ENCODE data around the gene LRRC7.

The LRRC7 gene

DNA sequence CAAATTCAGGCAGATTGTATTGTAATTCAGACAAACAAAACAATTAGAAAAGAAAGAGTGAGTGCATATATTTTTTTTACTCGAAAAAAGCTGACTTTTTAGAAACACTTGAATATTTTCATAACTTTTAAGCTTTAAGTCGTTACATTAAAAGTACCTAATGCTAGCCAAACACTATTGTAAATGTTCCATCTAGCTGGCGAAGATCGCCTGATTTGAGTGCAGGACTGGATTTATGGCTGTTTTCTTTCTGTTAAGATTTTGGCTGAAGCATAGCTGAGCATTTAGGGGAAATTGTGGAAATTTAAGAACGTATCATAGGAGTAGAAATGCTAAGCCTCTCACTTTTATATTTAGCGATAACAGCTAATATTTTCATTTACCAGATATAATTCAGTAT, 24.6 kb downstream of the LRRC7 start:
- no peak for DNase-seq

GRCh38 chr1:69595486-69595885, 27.8 kb downstream of the LRRC7 start:
- no peak for DNase-seq

DNA sequence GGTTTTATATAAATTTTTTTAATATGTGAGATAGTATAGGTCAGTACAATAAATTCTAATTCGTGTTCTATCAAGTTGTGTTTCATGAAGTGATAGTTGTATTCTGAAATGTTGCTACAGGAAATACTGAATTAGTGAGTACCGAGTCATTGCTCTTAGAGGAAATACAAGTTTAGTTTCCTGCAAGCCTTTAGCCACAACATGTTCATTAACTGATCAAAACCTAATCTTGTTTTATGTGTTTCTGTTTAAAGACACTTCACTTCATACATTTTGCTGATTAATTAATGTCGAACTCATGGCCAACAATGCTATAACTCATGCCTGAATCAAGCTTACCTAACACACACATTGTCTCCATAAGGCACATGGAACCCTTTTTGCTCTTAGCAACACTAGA, 43.6 kb downstream of the LRRC7 start:
- DNase-seq: no peak

GRCh38 chr1:69613414-69613813, 45.7 kb downstream of the LRRC7 start:
- no peak for DNase-seq

DNA sequence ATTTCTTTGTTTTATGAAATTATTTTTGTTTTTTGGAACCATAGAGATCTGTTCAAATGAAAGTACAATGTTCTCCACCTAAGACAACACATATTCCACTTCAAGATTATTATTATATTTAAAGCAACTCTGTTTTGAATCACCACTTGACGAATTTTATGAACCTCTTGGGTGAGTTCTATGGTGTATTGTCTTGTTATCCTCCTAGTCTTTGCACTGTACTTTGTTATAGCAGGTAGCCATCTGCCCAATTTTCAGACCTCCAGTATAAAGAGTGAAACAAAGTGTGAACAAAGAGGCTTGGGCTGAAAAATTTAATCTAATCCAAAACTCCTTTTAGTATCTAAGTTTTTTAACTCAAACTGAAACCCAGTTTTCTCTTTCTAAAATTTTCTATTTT, 71.0 kb downstream of the LRRC7 start:
- DNase-seq: no peak

DNA sequence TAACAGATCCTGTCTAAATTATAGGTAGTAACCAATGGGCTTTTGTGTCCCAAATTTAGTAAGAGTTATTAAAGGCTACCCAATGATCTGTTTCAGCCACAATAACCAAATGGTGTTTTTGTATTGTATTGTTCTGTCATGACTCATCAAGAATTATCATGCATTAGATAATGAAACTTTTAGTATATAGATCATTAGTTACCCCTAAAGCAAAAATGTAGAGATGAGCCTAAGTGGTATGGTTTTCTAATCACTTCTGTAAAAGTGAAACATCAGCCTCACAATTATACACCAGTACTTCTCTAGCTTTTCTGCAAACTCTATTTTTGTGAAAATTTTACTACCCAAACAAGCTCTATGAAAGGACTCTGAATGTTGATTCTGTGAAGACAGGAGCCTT, 71.4 kb downstream of the LRRC7 start:
- no peak for DNase-seq

DNA sequence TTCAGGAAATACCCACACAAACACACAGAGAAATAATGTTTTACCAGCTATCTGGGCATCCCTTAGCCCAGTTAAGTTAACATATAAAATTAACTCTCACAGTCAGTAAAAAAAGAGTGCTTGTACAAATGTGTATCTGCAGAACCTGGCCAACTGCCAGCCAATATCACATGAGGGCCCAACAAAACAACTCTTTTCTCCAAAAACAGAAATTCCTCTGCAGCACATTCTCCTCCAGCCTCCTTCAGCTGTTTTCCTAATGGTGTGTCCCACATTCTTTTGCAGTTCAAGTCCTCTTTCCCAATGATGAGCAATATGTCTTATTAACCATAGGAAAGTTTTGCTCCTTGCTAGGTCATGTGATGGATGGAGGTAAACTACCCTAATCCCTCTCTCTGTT, 75.5 kb downstream of the LRRC7 start:
- DNase-seq: no peak

- DNase-seq: no peak
Observed at GRCh38 chr1:69645477-69645876, 77.8 kb downstream of the LRRC7 start.

GRCh38 chr1:69648486-69648885, 80.8 kb downstream of the LRRC7 start:
- DNase-seq: no peak

- no peak for DNase-seq
Observed at GRCh38 chr1:69649383-69649990, 81.8 kb downstream of the LRRC7 start.

DNA sequence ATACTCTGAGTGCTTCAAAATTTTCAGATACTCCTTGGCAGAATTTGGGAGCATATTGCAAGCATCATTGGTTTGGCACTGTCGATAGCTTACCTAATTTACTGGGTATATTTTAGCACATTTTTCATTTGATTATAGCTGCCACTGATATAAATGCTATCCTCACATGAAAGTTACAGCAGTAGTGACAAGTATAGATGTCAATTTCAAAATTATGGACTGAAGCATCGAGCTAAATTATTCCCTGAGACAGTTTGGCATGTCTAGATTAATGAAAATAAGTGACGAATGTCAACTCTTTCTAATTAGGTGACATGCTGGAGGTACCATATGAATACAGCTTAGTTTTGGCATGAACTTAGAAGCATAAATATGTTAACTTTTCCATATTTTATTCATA, 83.1 kb downstream of the LRRC7 start:
- DNase-seq: no peak

- DNase-seq: no peak
Observed at GRCh38 chr1:69651656-69652055, 83.9 kb downstream of the LRRC7 start.

DNA sequence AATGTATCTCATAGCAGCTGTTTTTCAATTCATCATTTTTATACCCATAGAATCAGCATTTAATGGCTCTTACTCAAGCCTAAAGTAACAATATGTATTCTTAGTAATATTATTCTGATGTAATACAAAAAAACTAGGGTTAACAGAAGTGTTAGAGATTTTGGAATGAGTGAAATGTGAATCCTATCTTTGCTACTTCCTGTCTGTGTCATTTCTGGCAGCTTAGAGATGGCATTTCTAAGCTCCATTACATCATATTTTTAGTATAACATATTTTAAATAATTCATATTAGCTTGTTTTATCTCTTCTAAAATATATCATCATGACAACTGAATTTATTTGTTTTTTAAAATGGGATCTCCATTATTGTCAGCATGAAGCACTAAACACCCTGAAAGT, 90.2 kb downstream of the LRRC7 start:
- no peak for DNase-seq

DNA sequence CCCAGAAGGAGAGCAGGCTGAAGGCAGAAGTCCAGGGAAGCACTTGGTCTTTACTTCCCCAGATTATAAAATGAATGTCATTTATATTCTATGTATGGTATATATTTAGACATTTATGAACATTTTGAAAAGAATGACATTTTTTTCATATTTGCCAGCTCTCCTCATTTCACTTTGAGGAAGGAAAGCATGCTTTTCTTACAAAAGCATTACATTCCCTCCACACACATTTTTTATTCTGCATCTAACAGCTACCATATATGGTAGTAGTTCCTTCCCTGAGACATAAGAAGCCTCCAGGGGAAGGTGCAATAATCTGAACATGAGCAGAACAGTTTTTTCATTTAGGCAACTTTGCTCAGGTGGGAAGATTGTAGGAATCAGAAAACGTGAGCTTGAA, 94.0 kb downstream of the LRRC7 start:
- DNase-seq: no peak

- DNase-seq: no peak
Observed at GRCh38 chr1:69662321-69662720, 94.6 kb downstream of the LRRC7 start.

DNA sequence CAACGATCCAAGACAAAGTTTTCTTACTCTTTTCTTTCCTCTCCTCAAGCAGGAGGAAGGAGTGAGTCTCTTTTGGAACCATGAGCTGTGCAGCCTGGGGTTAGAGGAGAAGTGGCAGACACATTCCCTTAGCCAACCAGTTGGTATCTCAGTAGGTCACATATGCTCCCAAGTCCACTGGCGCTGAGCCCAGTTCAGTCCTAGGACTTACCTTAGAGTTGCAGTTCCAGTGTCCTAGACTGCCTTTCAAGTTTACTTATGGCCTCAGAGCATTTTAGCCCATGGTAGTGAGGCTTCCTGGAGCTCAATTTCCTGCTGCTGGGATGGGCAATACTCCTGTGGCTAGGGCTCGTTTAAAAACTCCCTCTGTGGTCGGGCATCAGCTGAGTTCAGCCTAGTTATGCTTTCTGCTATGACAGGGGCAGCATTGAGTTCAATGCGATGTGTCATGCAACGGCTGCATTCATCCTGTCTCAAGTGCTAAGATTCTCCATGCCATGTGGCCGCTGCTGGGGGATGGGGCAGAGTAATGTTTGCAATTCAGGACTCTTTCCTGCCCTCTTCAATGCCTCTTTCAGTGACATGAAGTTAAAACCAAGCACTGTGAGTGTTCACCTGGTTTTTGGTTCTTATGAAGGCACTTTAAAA, 103.8 kb downstream of the LRRC7 start:
- DNase-seq: no peak

GRCh38 chr1:69673321-69673720, 105.6 kb downstream of the LRRC7 start:
- no peak for DNase-seq

DNA sequence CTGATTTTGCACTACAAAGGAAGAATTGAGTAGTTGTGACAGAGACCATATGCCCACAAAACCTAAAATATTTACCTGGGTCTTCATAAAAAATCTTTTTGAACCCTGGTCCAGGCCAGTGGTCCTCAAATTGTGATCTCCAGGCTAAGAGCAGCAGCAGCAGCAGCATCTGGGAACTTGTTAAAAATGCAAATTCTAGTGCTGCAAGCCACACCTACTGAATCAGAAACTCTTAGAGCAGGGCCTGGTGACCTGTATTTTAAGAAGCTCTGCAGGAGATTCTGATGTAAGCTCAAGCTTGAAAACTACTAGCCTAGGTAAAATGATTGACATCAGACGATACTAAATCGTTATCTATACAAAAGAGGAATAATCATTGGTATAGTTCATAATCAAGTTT, 112.2 kb downstream of the LRRC7 start:
- DNase-seq: no peak

DNA sequence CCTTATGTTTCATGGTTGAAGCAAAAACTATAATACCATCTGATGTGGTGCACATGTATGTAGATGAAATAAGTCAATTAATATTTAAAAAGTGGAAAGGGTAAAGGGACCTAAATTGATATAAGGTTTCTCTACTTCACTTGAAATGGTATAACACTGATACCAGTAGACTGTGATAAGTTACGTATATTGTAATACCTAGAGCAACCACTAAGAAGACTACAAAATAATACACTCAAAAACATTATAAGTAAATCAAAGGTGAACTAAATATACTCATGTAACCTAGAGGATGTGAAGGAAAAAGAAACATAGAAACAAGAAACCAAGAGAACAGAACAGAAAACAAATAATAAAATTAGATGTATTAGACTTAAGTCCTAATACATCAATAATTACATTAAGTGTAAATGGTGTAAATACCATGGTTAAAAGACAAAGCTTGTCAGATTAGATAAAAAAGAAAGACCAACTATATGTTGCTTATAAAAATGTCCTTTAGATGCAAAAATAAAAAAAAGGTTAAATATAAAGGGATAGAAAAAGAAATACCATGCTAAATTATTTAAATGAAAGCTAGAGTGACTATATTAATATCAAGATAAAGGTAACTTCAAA, 118.8 kb downstream of the LRRC7 start:
- DNase-seq: no peak

- DNase-seq: no peak
Observed at GRCh38 chr1:69688193-69688592, 120.5 kb downstream of the LRRC7 start.

DNA sequence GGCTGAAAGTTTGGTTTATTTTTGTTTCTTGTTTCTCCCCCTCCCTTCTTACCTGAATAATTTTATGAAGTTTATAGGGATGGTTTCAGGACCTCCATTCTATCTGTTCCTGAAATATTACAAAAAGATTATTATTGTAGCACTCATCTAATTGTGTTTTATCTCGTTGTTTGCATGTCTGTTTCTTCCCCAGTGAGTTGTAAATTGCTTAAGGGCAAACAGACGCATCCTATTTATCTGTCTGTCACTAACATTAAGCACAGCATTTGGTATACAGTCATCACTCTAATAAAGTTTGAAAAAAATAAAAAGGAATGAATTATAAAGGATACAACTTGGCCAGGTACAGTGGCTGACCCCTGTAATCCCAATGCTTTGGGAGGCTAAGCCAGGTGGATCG, 123.5 kb downstream of the LRRC7 start:
- no peak for DNase-seq

DNA sequence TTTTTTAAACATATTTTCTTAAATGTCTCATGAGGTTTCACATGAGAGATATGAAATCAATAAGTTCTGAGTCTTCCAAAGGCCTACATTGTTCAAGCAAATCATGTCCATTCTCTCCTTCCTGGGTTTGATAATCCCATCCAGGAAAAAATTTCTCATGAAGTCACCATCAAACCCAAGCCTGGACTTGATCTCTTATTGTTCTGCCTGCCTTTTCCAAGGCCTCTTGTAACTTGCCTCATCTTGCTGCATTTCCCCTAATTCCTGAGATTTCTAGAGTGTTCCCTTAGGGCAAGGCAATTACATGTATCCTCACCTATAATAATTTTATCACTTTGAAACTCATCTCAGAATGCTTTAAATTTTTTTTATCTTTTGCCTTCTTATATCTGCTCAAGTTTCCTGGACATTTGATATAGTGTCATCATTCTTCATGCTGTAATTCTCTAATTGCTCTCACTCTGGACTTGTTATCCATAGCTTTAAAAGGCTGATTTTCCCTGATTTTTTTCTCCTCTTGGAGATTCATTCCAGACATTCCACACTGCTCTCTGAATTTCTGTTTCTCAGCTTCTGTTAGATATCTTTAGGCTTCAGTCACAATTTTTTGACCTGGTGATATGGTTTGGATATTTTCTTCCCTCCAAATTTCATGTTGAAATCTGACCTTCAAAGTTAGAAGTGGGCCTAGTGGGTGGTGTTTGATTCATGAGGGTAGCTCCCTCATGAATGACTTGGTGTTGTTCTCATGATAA, 126.4 kb downstream of the LRRC7 start:
- no peak for DNase-seq

- DNase-seq: no peak
Observed at GRCh38 chr1:69697340-69697739, 129.6 kb downstream of the LRRC7 start.

- no peak for DNase-seq
Observed at GRCh38 chr1:69700770-69701169, 133.0 kb downstream of the LRRC7 start.

All from T-helper 9 cell (primary cell).